H1 (cell line): ENCODE data around the gene GPR162. TPM values are rescaled to one million over a fixed set of nuclear protein-coding genes. Genes with fewer than 3 reads are reported as not detected.

Experiments used
- CTCF ChIA-PET: fragments of 300-600 bp; sonication (Branson Sonifier 250); formaldehyde crosslinking; loops from one replicate; lab custom pipeline; 2021; ENCODE audit not compliant: partially characterized antibody; lab: Charles Lee
- POLR2A ChIA-PET: fragments of 300-600 bp; sonication (Branson Sonifier 250); formaldehyde crosslinking; loops from one replicate; lab custom pipeline; 2021; ENCODE audit warnings: inconsistent platforms; ENCODE audit not compliant: partially characterized antibody; lab: Charles Lee
- DNase-seq, 2 experiments: peaks; one replicate each; pipeline versions ENCODE4 v3.0.0 to v3.0.0-alpha.2; 2010 to 2022; ENCODE audit warnings: low spot score in 2 of 2, low read depth in 1 of 2, mixed read lengths in 1 of 2
- FAIRE-seq: peaks from 2 replicates; lab custom pipeline; 2011; peaks lifted over from hg19 to GRCh38; lab: Jason Lieb, UNC
- H2AFZ ChIP-seq: 2 replicates; pipeline ENCODE4 v1.8.1; 2012; ENCODE audit warnings: low read length, inconsistent platforms
- H2AK5ac ChIP-seq: 2 replicates; pipeline ENCODE4 v1.6.1; 2013; ENCODE audit warnings: low read depth, low read length
- H2BK120ac ChIP-seq: replicated peaks from 2 replicates; pipeline ENCODE3; 2013; ENCODE audit warnings: low read depth, low read length, inconsistent platforms
- H2BK12ac ChIP-seq: 2 replicates; pipeline ENCODE4 v1.6.1; 2013; ENCODE audit warnings: low read depth, low read length
- H2BK15ac ChIP-seq: 2 replicates; pipeline ENCODE4 v1.6.1; 2013; ENCODE audit warnings: low read length
- H2BK20ac ChIP-seq: 2 replicates; pipeline ENCODE4 v1.6.1; 2013; ENCODE audit warnings: low read length
- H2BK5ac ChIP-seq: 2 replicates; pipeline ENCODE4 v1.6.1; 2013; ENCODE audit warnings: low read depth, low read length
- H3K14ac ChIP-seq: 2 replicates; pipeline ENCODE4 v1.6.1; 2013; ENCODE audit warnings: inconsistent platforms; ENCODE audit not compliant: insufficient read length
- H3K18ac ChIP-seq: 2 replicates; pipeline ENCODE4 v1.6.1; 2013; ENCODE audit warnings: low read length; ENCODE audit errors: extremely low read depth
- H3K23ac ChIP-seq: 2 replicates; pipeline ENCODE4 v1.6.1; 2013; ENCODE audit warnings: inconsistent platforms; ENCODE audit not compliant: insufficient read length
- H3K23me2 ChIP-seq: 2 replicates; pipeline ENCODE4 v1.6.1; 2013; ENCODE audit warnings: low read depth, low read length
- H3K27ac ChIP-seq: 2 replicates; pipeline ENCODE4 v1.6.1; 2011; ENCODE audit warnings: low read depth, low read length, inconsistent platforms
- H3K27me3 ChIP-seq, 4 experiments: replicated peaks in 1 of 4; 1 replicate in 1 of 4; 2 replicates in 3 of 4; pipeline versions ENCODE4 v1.6.1 to v1.8.1; 2011 to 2013; ENCODE audit warnings: low read length in 3 of 4, mild to moderate bottlenecking in 3 of 4, inconsistent platforms in 2 of 4, mixed read lengths in 2 of 4, moderate library complexity in 1 of 4; ENCODE audit not compliant: control insufficient read depth in 3 of 4, insufficient read depth in 3 of 4; ENCODE audit errors: extremely low read depth in 1 of 4
- H3K36me3 ChIP-seq, 4 experiments: 2 replicates each; pipeline versions ENCODE4 v1.6.1 to v1.8.1; 2011 to 2013; ENCODE audit warnings: mild to moderate bottlenecking in 4 of 4, low read length in 3 of 4, moderate library complexity in 2 of 4, control low read depth in 1 of 4, inconsistent platforms in 1 of 4; ENCODE audit not compliant: insufficient read depth in 4 of 4, control insufficient read depth in 2 of 4
- H3K4ac ChIP-seq: replicated peaks from 2 replicates; pipeline ENCODE3; 2013; ENCODE audit warnings: low read length, low read depth, mixed read lengths, inconsistent platforms; ENCODE audit not compliant: insufficient read length
- H3K4me1 ChIP-seq, 4 experiments: replicated peaks in 1 of 4; 1 replicate in 1 of 4; 2 replicates in 3 of 4; pipeline versions ENCODE4 v1.6.1 to v1.8.1; 2011 to 2013; ENCODE audit warnings: low read length in 3 of 4, inconsistent platforms in 2 of 4, mixed read lengths in 1 of 4; ENCODE audit not compliant: insufficient read depth in 4 of 4, control insufficient read depth in 3 of 4
- H3K4me2 ChIP-seq, 2 experiments: 2 replicates each; pipeline versions ENCODE4 v1.6.1 to v1.8.1; 2011 to 2013; ENCODE audit warnings: low read depth in 2 of 2, low read length in 2 of 2, control low read depth in 1 of 2, inconsistent platforms in 1 of 2, mild to moderate bottlenecking in 1 of 2; ENCODE audit not compliant: insufficient read depth in 1 of 2
- H3K4me3 ChIP-seq, 4 experiments: fragments of 200-600, 300-600 bp in 1 of 4; sonication (generic), shearing (Covaris generic), sonication (Bioruptor Twin) in 1 of 4; 2 replicates each; pipeline versions ENCODE4 v1.5.1 to v1.8.1; 2011 to 2016; ENCODE audit warnings: low read length in 4 of 4, low read depth in 3 of 4, control low read depth in 2 of 4, inconsistent platforms in 2 of 4, mild to moderate bottlenecking in 2 of 4, mixed read lengths in 1 of 4, moderate library complexity in 1 of 4; ENCODE audit not compliant: insufficient read depth in 2 of 4; ENCODE audit errors: extremely low read depth in 1 of 4
- H3K56ac ChIP-seq: replicated peaks from 2 replicates; pipeline ENCODE3; 2013; ENCODE audit warnings: low read depth, mild to moderate bottlenecking, mixed read lengths, low read length, inconsistent platforms; ENCODE audit not compliant: insufficient read length
- H3K79me1 ChIP-seq: 2 replicates; pipeline ENCODE4 v1.6.1; 2013; ENCODE audit warnings: low read depth, low read length, control low read depth
- H3K79me2 ChIP-seq, 2 experiments: 2 replicates each; pipeline versions ENCODE4 v1.6.1 to v1.8.1; 2012 to 2013; ENCODE audit warnings: low read length in 2 of 2, mild to moderate bottlenecking in 2 of 2, inconsistent platforms in 1 of 2; ENCODE audit not compliant: insufficient read depth in 2 of 2, control insufficient read depth in 1 of 2
- H3K9ac ChIP-seq, 4 experiments: replicated peaks in 1 of 4; 1 replicate in 1 of 4; 2 replicates in 3 of 4; pipeline versions ENCODE4 v1.6.1 to v1.8.1; 2011 to 2013; ENCODE audit warnings: low read depth in 3 of 4, low read length in 3 of 4, control low read depth in 2 of 4, mild to moderate bottlenecking in 2 of 4, moderate library complexity in 2 of 4, inconsistent platforms in 1 of 4; ENCODE audit errors: extremely low read depth in 1 of 4
- H3K9me3 ChIP-seq, 2 experiments: 2 replicates each; pipeline versions ENCODE4 v1.6.1 to v1.8.1; 2012 to 2013; ENCODE audit warnings: mild to moderate bottlenecking in 2 of 2, moderate library complexity in 2 of 2, control low read depth in 1 of 2, inconsistent platforms in 1 of 2, low read depth in 1 of 2, low read length in 1 of 2, mixed read lengths in 1 of 2; ENCODE audit not compliant: insufficient read depth in 2 of 2
- H4K20me1 ChIP-seq, 2 experiments: replicated peaks in 1 of 2; 2 replicates each; pipeline versions ENCODE3 to v1.8.1; 2011 to 2013; ENCODE audit warnings: inconsistent platforms in 2 of 2, low read length in 2 of 2, mild to moderate bottlenecking in 1 of 2; ENCODE audit not compliant: insufficient read depth in 2 of 2, control insufficient read depth in 1 of 2
- H4K5ac ChIP-seq: 2 replicates; pipeline ENCODE4 v1.6.1; 2013; ENCODE audit warnings: low read length, low read depth, mixed read lengths, inconsistent platforms; ENCODE audit not compliant: insufficient read length
- H4K8ac ChIP-seq: 2 replicates; pipeline ENCODE4 v1.8.0; 2013; ENCODE audit warnings: mild to moderate bottlenecking, moderate library complexity, low read length, inconsistent platforms; ENCODE audit not compliant: insufficient read depth; ENCODE audit errors: extremely low read depth
- H4K91ac ChIP-seq: replicated peaks from 2 replicates; pipeline ENCODE3; 2013; ENCODE audit warnings: low read length, mixed read lengths, inconsistent platforms; ENCODE audit not compliant: insufficient read length
- ASH2L ChIP-seq: fragments of 200-600, 300-600 bp; sonication (generic); IDR thresholded peaks from one replicate; pipeline ENCODE4 v1.7.1; 2017; ENCODE audit warnings: low read length
- FOSL1 ChIP-seq: IDR thresholded peaks from 2 replicates; pipeline ENCODE4 v1.6.1; 2011; ENCODE audit warnings: mild to moderate bottlenecking, low read depth, low read length, moderate library complexity; ENCODE audit not compliant: insufficient read depth
- GTF2F1 ChIP-seq: IDR thresholded peaks from 2 replicates; pipeline ENCODE4 v1.6.1; 2012; ENCODE audit warnings: low read depth, low read length, improper control_type of control experiment, borderline replicate concordance
- KDM5A ChIP-seq: fragments of 200-600 bp; IDR thresholded peaks from 2 replicates; pipeline ENCODE4 v1.7.1; 2012; ENCODE audit warnings: mild to moderate bottlenecking, low read length, inconsistent platforms, mixed read lengths
- PHF8 ChIP-seq: fragments of 200-600 bp; sonication (generic); conservative IDR thresholded peaks from 2 replicates; pipeline ENCODE4 v1.7.1; 2012; ENCODE audit warnings: low read depth, mild to moderate bottlenecking, inconsistent platforms, low read length, moderate library complexity
- SIRT6 ChIP-seq: IDR thresholded peaks from one replicate; pipeline ENCODE4 v1.7.1; 2012; ENCODE audit warnings: low read length, inconsistent platforms
- SIX5 ChIP-seq: IDR thresholded peaks from 2 replicates; pipeline ENCODE4 v1.6.1; 2011; ENCODE audit warnings: mild to moderate bottlenecking, low read depth, low read length
- SP4 ChIP-seq: IDR thresholded peaks from 2 replicates; pipeline ENCODE4 v1.6.1; 2012; ENCODE audit warnings: low read length, inconsistent platforms
- YY1 ChIP-seq: IDR thresholded peaks from 2 replicates; pipeline ENCODE4 v1.6.1; 2011; ENCODE audit warnings: low read depth, mild to moderate bottlenecking, low read length
- ZNF274 ChIP-seq: IDR thresholded peaks from 2 replicates; pipeline ENCODE4 v1.7.0; 2012; ENCODE audit warnings: low read length, borderline replicate concordance; ENCODE audit errors: extremely low read depth
- WGBS, 2 experiments: shearing (Covaris generic) in 1 of 2; methylation state at CpG; one replicate each; pipeline versions ENCODE4 v1.1.6 to v1.1.7; 2013 to 2015; ENCODE audit warnings: low lambda C conversion rate in 2 of 2, mixed read lengths in 2 of 2, inconsistent platforms in 1 of 2, low coverage in 1 of 2, missing lambda C conversion rate in 1 of 2; ENCODE audit not compliant: insufficient replicate concordance in 2 of 2, insufficient coverage in 1 of 2, insufficient read length in 1 of 2; ENCODE audit errors: extremely low coverage in 1 of 2, missing lambda C conversion rate in 1 of 2; 5-methylcytosine and 5-hydroxymethylcytosine counted together
- polyA plus RNA-seq, 7 experiments: library from polyadenylated mRNA; depleted of rRNA in 3 of 7; stranded (reverse) in 5 of 7; unstranded in 2 of 7; fragments of >200 nt in 5 of 7; fragments of 200-250 nt in 2 of 7; gene quantifications; 1 replicate in 5 of 7; 2 replicates in 1 of 7; 4 replicates in 1 of 7; pipeline versions ENCODE4 v1.2.1 to v1.2.3, GENCODE V29; 2011 to 2013; ENCODE audit warnings: missing spikeins in 2 of 7, mixed read lengths in 2 of 7
- total RNA-seq: library from RNA; stranded (reverse); fragmentation: NEBNext Ultra II Directional; extraction: Animal tissue kit (Norgen Biotek cat#: 25700); gene quantifications from 2 replicates; pipeline ENCODE4 v1.2.1, GENCODE V29; 2021
- TF ChIP-seq, protein P1 (sequence below): IDR thresholded peaks from 2 replicates; pipeline ENCODE4 v1.6.1; 2012; ENCODE audit warnings: inconsistent platforms

GPR162 gene
- total and polyA plus RNA-seq, 2 of the 8 experiments (the other 6 are each of a cell fraction or from before 2014, with no cell fraction given): 7.3 to 8.8 TPM

GRCh38 chr12:6851153-6851920, 29.7 kb downstream of the GPR162 start, which contains the start of gene CDCA3:
Gene CDCA3 (minus strand): TSS chr12:6851286. CDS start chr12:6850952, 334 bp downstream.
- H3K4me3 ChIP-seq: peak within 1 kb of the TSS; percentile 79 to 94 (median 88)
- ChIA-PET POLR2A (interaction anchor here (0.6 to 25.7 kb wide), 28 partner anchors 16 to 528 kb away, joined by 3 to 588 read pairs (median 4); partner anchors contain the start of genes C12orf57, COPS7A, ENO2 and GAPDH), CTCF (interaction anchor here (0.5 to 19.8 kb wide), 14 partner anchors 14 to 1004 kb away, joined by 3 to 292 read pairs (median 4); partner anchors contain the start of genes GNB3, MLF2, P3H3 and SPSB2)
- no peak within 1 kb of the TSS for H3K23ac ChIP-seq
- H2BK20ac ChIP-seq: no peak within 1 kb of the TSS
- peak within 1 kb of the TSS; percentile 85 for H3K56ac ChIP-seq
- peak within 1 kb of the TSS; percentile 57 for H3K14ac ChIP-seq
- H2AFZ ChIP-seq: peak within 1 kb of the TSS; percentile 91
- H2BK5ac ChIP-seq: peak within 1 kb of the TSS; percentile 89
- peak within 1 kb of the TSS; percentile 77; the same call in 1 of the 2 replicates for H3K27ac ChIP-seq
- peak within 1 kb of the TSS; percentile 92 for H4K5ac ChIP-seq
- H2BK15ac ChIP-seq: 0 out of 2 replicates have a peak within 1 kb of the TSS, but pooled peaks have one; percentile 63
- peak within 1 kb of the TSS; percentile 81 for H4K91ac ChIP-seq
- H4K20me1 ChIP-seq: peaks cover 0 to 3% of the 10 kb centered on the region in 2 experiments
- H3K4me1 ChIP-seq: peaks cover 0 to 14% (median 3%) of the 10 kb centered on the region in 4 experiments; a peak in 5 of 7 replicates
- H4K8ac ChIP-seq: peak within 1 kb of the TSS; percentile 93
- peak within 1 kb of the TSS; percentile 29; the same call in 1 of the 2 replicates for H2BK12ac ChIP-seq
- H3K9ac ChIP-seq: peak within 1 kb of the TSS; percentile 75 to 84 (median 78)
- peak in 1 of 2 experiments; percentile 94 for DNase-seq
- peak; percentile 96 for FAIRE-seq
- H2BK120ac ChIP-seq: no peak within 1 kb of the TSS
- H3K27me3 ChIP-seq: no peaks in the 10 kb centered on the region
- WGBS, 2 experiments: 2% methylated on average over 36 of the region's 37 CpGs; no CpG with 5 or more reads in 1 of the 2 experiments
- H3K23me2 ChIP-seq: peaks cover 12% of the 10 kb centered on the region
- H3K18ac ChIP-seq: peak within 1 kb of the TSS; percentile 98
- H3K9me3 ChIP-seq: no peaks in the 10 kb centered on the region
- H3K36me3 ChIP-seq: peaks cover 9 to 33% (median 23%) of the 10 kb centered on the region in 4 experiments; a peak in 7 of 8 replicates
- peaks cover 0 to 29% of the 10 kb centered on the region in 2 experiments; a peak in 2 of 4 replicates for H3K79me2 ChIP-seq
- no peak within 1 kb of the TSS for H2AK5ac ChIP-seq
- peak within 1 kb of the TSS; percentile 59 for H3K4ac ChIP-seq
- H3K79me1 ChIP-seq: peaks cover 2% of the 10 kb centered on the region
- peak within 1 kb of the TSS; percentile 65 to 96 for H3K4me2 ChIP-seq
- TF ChIP-seq ASH2L (peak; percentile 68), YY1 (no peak), PHF8 (no peak), ZNF274 (no peak), GTF2F1 (no peak), SIRT6 (no peak), SIX5 (no peak), SP4 (no peak; the same call in 1 of the 2 replicates), KDM5A (peak; percentile 80), FOSL1 (no peak)
- TF ChIP-seq, protein P1, sequence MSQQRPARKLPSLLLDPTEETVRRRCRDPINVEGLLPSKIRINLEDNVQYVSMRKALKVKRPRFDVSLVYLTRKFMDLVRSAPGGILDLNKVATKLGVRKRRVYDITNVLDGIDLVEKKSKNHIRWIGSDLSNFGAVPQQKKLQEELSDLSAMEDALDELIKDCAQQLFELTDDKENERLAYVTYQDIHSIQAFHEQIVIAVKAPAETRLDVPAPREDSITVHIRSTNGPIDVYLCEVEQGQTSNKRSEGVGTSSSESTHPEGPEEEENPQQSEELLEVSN: peak; percentile 87
